Measurements from ENCODE around the gene C11orf58. TPM values are rescaled to one million over a fixed set of nuclear protein-coding genes. Genes with fewer than 3 reads are reported as not detected.

Gene C11orf58
- polyA plus RNA-seq, 1 donor from 2014 or later, result 226 TPM

DNA sequence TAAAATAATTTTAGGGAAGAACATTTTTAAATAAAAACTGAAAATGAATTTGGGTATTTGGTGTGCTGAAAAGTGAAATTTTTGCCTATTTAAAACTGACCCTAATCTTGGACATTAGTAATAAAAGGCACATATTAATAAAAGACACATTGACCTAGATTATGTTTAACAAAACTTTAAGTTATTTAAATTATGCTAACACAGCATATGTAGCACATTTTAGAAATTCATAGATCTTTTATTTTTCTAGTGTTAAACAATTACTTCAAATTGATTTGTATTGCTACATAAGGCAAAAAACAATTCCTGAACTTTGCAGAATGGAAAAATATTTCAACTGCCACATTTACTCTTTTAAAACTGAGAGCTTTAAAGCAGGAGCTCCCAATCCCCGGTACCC is 10.6 kb downstream of the C11orf58 start:
- H3K79me2 ChIP-seq (replicated peaks; ENCODE audit: insufficient read depth, low read length), result peaks cover 42% of the 10 kb centered on the region
- H3K27ac ChIP-seq (ENCODE audit: low read length), result no peak overlapping the region
- H3K36me3 ChIP-seq (ENCODE audit: insufficient read depth, low read length), result peaks cover 28% of the 10 kb centered on the region
- no peak overlapping the region for H3K4me2 ChIP-seq (ENCODE audit: low read length)
- no peaks in the 10 kb centered on the region for H3K27me3 ChIP-seq (ENCODE audit: insufficient read depth, low read depth, low read length)
- no peak overlapping the region for H3K9ac ChIP-seq (ENCODE audit: low read length)
- H3K9me2 ChIP-seq (ENCODE audit: insufficient read depth, low read length), result no peaks in the 10 kb centered on the region
- H3K4me3 ChIP-seq (ENCODE audit: low read length), result no peak overlapping the region
- TF ChIP-seq POLR2AphosphoS5 (IDR thresholded peaks at IDR 0.05) (no peak), RAD21 (conservative IDR thresholded peaks at IDR 0.05) (no peak), EP300 (conservative IDR thresholded peaks at IDR 0.05; ENCODE audit: poor library complexity, severe bottlenecking) (no peak), TAF1 (IDR thresholded peaks at IDR 0.05; ENCODE audit: low read depth) (no peak), EZH2 (IDR thresholded peaks at IDR 0.05; ENCODE audit: borderline replicate concordance, insufficient read depth, low read length, poor library complexity, severe bottlenecking) (no peak), SMC3 (conservative IDR thresholded peaks at IDR 0.05; ENCODE audit: poor library complexity) (no peak), MXI1 (conservative IDR thresholded peaks at IDR 0.05; ENCODE audit: poor library complexity, severe bottlenecking) (no peak)
- TF ChIP-seq, protein P1, sequence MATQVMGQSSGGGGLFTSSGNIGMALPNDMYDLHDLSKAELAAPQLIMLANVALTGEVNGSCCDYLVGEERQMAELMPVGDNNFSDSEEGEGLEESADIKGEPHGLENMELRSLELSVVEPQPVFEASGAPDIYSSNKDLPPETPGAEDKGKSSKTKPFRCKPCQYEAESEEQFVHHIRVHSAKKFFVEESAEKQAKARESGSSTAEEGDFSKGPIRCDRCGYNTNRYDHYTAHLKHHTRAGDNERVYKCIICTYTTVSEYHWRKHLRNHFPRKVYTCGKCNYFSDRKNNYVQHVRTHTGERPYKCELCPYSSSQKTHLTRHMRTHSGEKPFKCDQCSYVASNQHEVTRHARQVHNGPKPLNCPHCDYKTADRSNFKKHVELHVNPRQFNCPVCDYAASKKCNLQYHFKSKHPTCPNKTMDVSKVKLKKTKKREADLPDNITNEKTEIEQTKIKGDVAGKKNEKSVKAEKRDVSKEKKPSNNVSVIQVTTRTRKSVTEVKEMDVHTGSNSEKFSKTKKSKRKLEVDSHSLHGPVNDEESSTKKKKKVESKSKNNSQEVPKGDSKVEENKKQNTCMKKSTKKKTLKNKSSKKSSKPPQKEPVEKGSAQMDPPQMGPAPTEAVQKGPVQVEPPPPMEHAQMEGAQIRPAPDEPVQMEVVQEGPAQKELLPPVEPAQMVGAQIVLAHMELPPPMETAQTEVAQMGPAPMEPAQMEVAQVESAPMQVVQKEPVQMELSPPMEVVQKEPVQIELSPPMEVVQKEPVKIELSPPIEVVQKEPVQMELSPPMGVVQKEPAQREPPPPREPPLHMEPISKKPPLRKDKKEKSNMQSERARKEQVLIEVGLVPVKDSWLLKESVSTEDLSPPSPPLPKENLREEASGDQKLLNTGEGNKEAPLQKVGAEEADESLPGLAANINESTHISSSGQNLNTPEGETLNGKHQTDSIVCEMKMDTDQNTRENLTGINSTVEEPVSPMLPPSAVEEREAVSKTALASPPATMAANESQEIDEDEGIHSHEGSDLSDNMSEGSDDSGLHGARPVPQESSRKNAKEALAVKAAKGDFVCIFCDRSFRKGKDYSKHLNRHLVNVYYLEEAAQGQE (IDR thresholded peaks at IDR 0.05; ENCODE audit: borderline replicate concordance), result no peak
- TF ChIP-seq, protein P2, sequence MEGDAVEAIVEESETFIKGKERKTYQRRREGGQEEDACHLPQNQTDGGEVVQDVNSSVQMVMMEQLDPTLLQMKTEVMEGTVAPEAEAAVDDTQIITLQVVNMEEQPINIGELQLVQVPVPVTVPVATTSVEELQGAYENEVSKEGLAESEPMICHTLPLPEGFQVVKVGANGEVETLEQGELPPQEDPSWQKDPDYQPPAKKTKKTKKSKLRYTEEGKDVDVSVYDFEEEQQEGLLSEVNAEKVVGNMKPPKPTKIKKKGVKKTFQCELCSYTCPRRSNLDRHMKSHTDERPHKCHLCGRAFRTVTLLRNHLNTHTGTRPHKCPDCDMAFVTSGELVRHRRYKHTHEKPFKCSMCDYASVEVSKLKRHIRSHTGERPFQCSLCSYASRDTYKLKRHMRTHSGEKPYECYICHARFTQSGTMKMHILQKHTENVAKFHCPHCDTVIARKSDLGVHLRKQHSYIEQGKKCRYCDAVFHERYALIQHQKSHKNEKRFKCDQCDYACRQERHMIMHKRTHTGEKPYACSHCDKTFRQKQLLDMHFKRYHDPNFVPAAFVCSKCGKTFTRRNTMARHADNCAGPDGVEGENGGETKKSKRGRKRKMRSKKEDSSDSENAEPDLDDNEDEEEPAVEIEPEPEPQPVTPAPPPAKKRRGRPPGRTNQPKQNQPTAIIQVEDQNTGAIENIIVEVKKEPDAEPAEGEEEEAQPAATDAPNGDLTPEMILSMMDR (IDR thresholded peaks at IDR 0.05; ENCODE audit: poor library complexity, severe bottlenecking), result no peak
- H3K9me3 ChIP-seq (ENCODE audit: low read length), result no peaks in the 10 kb centered on the region
- no peak overlapping the region for H2AFZ ChIP-seq (ENCODE audit: low read depth, low read length)
- H4K20me1 ChIP-seq (ENCODE audit: insufficient read depth), result peaks cover 2% of the 10 kb centered on the region
- no peaks in the 10 kb centered on the region for H3F3A ChIP-seq (ENCODE audit: insufficient read depth, low read length, poor library complexity, severe bottlenecking)

DNA sequence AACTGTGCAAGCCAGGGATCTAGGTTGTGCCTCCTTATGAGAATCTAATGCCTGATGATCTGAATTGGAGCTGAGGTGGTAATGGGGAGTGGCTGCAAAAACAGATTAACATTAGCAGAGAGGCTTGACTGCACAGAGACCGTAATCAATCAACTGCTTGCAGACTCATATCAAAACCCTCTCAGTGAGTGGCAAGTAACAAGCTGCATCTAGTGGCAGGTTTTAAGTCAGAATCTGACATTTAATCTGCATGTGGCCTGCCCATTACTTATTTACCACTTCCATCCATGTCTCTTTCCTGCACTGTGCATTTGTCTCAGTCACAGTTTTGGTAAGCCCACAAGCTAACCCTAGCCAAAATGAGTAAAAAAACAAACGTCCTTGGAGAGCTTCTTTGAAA is 11.2 kb downstream of the C11orf58 start:
- Histone ChIP-seq H3K27me3 (ENCODE audit: insufficient read depth, low read depth, low read length) (no peaks in the 10 kb centered on the region), H3K36me3 (ENCODE audit: insufficient read depth, low read length) (peaks cover 31% of the 10 kb centered on the region), H2AFZ (ENCODE audit: low read depth, low read length) (no peak overlapping the region), H3K4me3 (ENCODE audit: low read length) (no peak overlapping the region), H3K9me3 (ENCODE audit: low read length) (no peaks in the 10 kb centered on the region), H4K20me1 (ENCODE audit: insufficient read depth) (no peaks in the 10 kb centered on the region), H3K27ac (ENCODE audit: low read length) (no peak overlapping the region), H3K79me2 (replicated peaks; ENCODE audit: insufficient read depth, low read length) (peaks cover 36% of the 10 kb centered on the region), H3F3A (ENCODE audit: insufficient read depth, low read length, poor library complexity, severe bottlenecking) (no peaks in the 10 kb centered on the region), H3K9ac (ENCODE audit: low read length) (no peak overlapping the region), H3K9me2 (ENCODE audit: insufficient read depth, low read length) (no peaks in the 10 kb centered on the region), H3K4me2 (ENCODE audit: low read length) (no peak overlapping the region)
- TF ChIP-seq EZH2 (IDR thresholded peaks at IDR 0.05; ENCODE audit: borderline replicate concordance, insufficient read depth, low read length, poor library complexity, severe bottlenecking), result no peak
- no peak for TF ChIP-seq POLR2AphosphoS5 (IDR thresholded peaks at IDR 0.05)
- TF ChIP-seq SMC3 (conservative IDR thresholded peaks at IDR 0.05; ENCODE audit: poor library complexity), result no peak
- TF ChIP-seq MXI1 (conservative IDR thresholded peaks at IDR 0.05; ENCODE audit: poor library complexity, severe bottlenecking), result no peak
- no peak for TF ChIP-seq EP300 (conservative IDR thresholded peaks at IDR 0.05; ENCODE audit: poor library complexity, severe bottlenecking)
- TF ChIP-seq, protein P1 (IDR thresholded peaks at IDR 0.05; ENCODE audit: borderline replicate concordance), result no peak
- no peak for TF ChIP-seq TAF1 (IDR thresholded peaks at IDR 0.05; ENCODE audit: low read depth)
- TF ChIP-seq, protein P2 (IDR thresholded peaks at IDR 0.05; ENCODE audit: poor library complexity, severe bottlenecking), result no peak
- TF ChIP-seq RAD21 (conservative IDR thresholded peaks at IDR 0.05), result no peak
